GM19395 (cell line): ENCODE data around the gene CNPY2.
A peak's percentile ranks its signal among the peaks of the same experiment; 100 is the strongest.
"Not testable (repeated sequence)": the region's sequence is repeated elsewhere in the genome, so short reads cannot be mapped to it uniquely, and the experiment has no call there.

Experiments used
- ATAC-seq: cut with Tn5 transposase; IDR thresholded peaks from one replicate; pipeline ENCODE4 v1.9.1; 2021; ENCODE audit warnings: mild to moderate bottlenecking, moderate library complexity; ENCODE audit not compliant: unreplicated experiment

Gene CNPY2

GRCh38 chr12:56315622-56316473 is at the start of gene CNPY2:
TSS of gene CNPY2 (minus strand) at chr12:56315988. CDS start at chr12:56315217, 771 bp downstream.
- ATAC-seq = peak; percentile 96

GRCh38 chr12:56362130-56363059 is 46.6 kb upstream of the CNPY2 start, which contains the start of gene APOF:
TSS of gene APOF (minus strand) at chr12:56362857. CDS start at chr12:56362745, 112 bp downstream.
- no peak for ATAC-seq

GRCh38 chr12:56361487-56362129 is 45.8 kb upstream of the CNPY2 start:
- no peak for ATAC-seq

GRCh38 chr12:56359851-56360767 is 44.3 kb upstream of the CNPY2 start, which contains the start of gene STAT2:
TSS of gene STAT2 (minus strand) at chr12:56360107. CDS start at chr12:56356571, 3,536 bp downstream.
- peak; percentile 95 for ATAC-seq

DNA sequence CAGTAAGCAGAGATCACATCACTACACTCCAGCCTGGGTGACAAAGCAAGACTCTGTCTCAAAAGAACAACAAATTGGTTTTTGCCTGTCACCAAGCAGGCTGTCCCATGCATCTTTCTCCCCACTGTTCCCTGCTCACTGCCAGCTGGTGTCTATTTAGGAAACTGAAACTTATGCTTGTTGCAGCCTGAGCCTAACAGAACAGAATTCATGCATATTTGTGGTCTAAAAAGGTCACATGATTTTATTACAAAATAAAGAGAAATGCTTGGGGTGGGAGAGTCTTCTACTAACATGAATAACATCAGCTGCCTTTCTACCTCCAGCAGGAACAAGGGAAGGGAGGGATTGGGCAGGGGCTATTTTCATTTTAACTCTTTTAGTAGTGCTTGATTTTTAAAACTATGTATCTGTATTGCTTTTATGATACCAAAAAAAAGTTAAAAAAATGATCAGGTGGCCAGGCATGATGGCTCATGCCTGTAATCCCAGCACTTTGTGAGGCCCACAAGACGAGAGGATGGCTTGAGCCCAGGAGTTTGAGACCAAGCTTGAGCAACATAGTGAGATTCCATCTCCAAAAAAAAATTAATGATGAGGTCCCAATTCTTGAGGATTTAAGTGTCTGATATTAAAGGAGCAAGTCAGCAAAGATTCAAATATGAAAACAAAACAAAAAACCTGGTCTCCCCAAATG is 43.2 kb upstream of the CNPY2 start:
- ATAC-seq = no peak

DNA sequence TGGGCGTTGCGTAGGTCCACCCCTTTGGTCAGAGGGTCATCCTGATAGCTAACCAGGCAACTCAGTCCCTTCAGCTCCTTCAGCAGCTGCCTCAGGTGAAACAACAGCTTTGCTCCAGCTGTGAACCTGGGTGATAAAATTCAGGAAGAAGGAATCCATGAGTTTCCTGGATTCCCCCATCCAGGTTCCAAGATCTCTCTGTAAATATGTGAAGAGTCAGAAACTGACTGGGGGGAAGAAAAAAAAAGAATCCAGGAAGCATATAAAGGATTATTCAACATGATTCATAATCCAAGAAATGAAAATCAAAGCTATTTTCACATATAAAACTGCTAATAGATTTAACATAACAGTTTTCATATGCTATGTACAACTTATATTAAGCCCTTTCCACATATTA is 35.5 kb upstream of the CNPY2 start:
- ATAC-seq = no peak

DNA sequence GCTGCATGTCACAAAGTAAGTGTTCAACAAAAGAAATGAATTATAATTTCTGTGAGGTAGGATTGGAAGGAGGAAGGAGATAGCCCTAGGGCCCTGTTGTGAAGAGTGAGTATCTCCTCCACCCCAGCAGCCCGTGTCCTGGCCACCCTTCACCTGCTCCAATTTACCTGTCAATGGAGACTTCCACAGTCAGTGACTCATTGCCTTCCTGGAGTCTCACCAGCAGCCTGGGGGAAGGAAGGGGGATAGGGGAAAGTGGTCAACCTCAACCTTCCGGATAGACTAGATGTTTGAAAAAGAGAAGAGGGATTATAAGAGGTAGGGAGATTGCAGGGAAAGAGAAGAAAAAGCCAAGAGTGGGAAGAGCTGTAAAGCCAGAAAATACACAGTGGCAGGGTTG is 34.9 kb upstream of the CNPY2 start:
- ATAC-seq = no peak

GRCh38 chr12:56348776-56349175 is 33.0 kb upstream of the CNPY2 start:
- ATAC-seq = no peak

GRCh38 chr12:56347255-56347654 is 31.5 kb upstream of the CNPY2 start:
- ATAC-seq = not testable (repeated sequence)

GRCh38 chr12:56346675-56347074 is 30.9 kb upstream of the CNPY2 start:
- ATAC-seq = no peak

DNA sequence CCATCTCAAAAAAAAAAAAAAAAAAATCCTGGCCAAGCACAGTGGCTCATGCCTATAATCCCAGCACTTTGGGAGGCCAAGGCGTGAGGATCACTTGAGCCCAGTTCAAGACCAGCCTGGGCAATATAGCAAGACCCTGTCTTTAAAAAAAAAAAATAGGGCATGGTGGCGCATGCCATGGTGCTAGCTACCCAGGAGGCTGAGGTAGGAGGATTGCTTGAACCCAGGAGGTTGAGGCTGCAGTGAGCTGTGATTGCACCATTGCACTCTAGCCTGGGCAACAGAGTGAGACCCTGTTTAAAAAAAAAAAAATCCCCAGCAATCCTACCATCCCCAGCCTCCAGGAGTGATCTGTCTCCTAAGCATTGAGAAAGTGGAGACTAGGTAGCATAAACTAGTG is 26.5 kb upstream of the CNPY2 start:
- ATAC-seq = not testable (repeated sequence)

- no peak for ATAC-seq
Observed at GRCh38 chr12:56341616-56342015, 25.8 kb upstream of the CNPY2 start.

GRCh38 chr12:56339158-56339422 is 23.3 kb upstream of the CNPY2 start:
- ATAC-seq = no peak

GRCh38 chr12:56338308-56339157 is 22.7 kb upstream of the CNPY2 start, which contains the start of gene IL23A:
TSS of gene IL23A (plus strand) at chr12:56338884. CDS start at chr12:56339045, 161 bp downstream.
- ATAC-seq = no peak

GRCh38 chr12:56337753-56338251 is 22.0 kb upstream of the CNPY2 start:
- no peak for ATAC-seq

GRCh38 chr12:56336361-56337167 is 20.8 kb upstream of the CNPY2 start:
- ATAC-seq = no peak

- not testable (repeated sequence) for ATAC-seq
Observed at GRCh38 chr12:56335527-56335926, 19.7 kb upstream of the CNPY2 start.

DNA sequence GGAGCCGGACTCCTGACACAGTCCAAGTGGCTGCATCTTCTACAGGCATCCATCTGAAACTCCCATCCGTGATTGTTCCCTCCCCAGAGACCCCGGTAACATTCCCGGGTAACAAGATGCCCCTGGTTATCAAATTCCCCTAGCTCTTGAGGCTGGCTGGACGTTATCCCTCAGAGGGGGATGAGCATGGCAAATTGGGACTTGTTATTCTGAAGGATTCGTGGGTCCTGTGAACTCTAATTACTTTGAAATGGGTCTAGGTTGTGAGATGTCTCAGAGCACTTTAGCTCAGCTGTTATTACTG is 18.7 kb upstream of the CNPY2 start:
- ATAC-seq = no peak
